SK-N-SH (cell line): ENCODE results near the gene NPFFR1. TPM values are rescaled to one million over a fixed set of nuclear protein-coding genes. Genes with fewer than 3 reads are reported as not detected.

Experiments used
- CTCF ChIA-PET: fragments of 300-600, 350-600 bp; formaldehyde crosslinking; extraction: SDS; loops from one replicate; lab custom pipeline; 2021; lab: Yijun Ruan, JAX
- POLR2A ChIA-PET: fragments of 350-600 bp; sonication (Branson Sonifier 250); formaldehyde crosslinking; extraction: SDS; loops from one replicate; lab custom pipeline; 2020; ENCODE audit warnings: antibody characterized with exemption, inconsistent platforms; lab: Yijun Ruan, JAX
- DNase-seq: peaks from one replicate; pipeline ENCODE4 v3.0.0; 2012
- H2AFZ ChIP-seq: fragments of 200-600 bp; sonication (generic); 2 replicates; pipeline ENCODE4 v1.8.1; 2016; ENCODE audit warnings: antibody characterized with exemption, mild to moderate bottlenecking, low read depth
- H3F3A ChIP-seq: fragments of 200-600 bp; sonication (generic); replicated peaks from 2 replicates; pipeline ENCODE3; 2016; ENCODE audit warnings: antibody characterized with exemption, mild to moderate bottlenecking; ENCODE audit not compliant: insufficient read depth
- H3K27ac ChIP-seq, 2 experiments: fragments of 200-500 bp in 1 of 2; fragments of 200-600 bp in 1 of 2; sonication (Bioruptor generic) in 1 of 2; sonication (generic), shearing (Covaris generic) in 1 of 2; 2 replicates each; pipeline versions ENCODE4 v1.5.1 to v1.6.1; 2014 to 2016; ENCODE audit warnings: low read depth in 2 of 2, inconsistent platforms in 1 of 2, low read length in 1 of 2, mild to moderate bottlenecking in 1 of 2, mixed read lengths in 1 of 2
- H3K27me3 ChIP-seq: fragments of 200-600 bp; sonication (generic), shearing (Covaris generic); 2 replicates; pipeline ENCODE4 v1.6.1; 2016; ENCODE audit warnings: mixed run types; ENCODE audit not compliant: insufficient read depth
- H3K36me3 ChIP-seq, 2 experiments: fragments of 200-500 bp in 1 of 2; fragments of 200-600 bp in 1 of 2; sonication (Bioruptor generic) in 1 of 2; sonication (generic) in 1 of 2; replicated peaks in 1 of 2; 2 replicates each; pipeline versions ENCODE3 to v1.5.1; 2014 to 2016; ENCODE audit warnings: low read length in 1 of 2, mild to moderate bottlenecking in 1 of 2; ENCODE audit not compliant: insufficient read depth in 2 of 2, control insufficient read depth in 1 of 2
- H3K4me1 ChIP-seq, 2 experiments: fragments of 200-500 bp in 1 of 2; fragments of 200-600 bp in 1 of 2; sonication (Bioruptor generic) in 1 of 2; sonication (generic), shearing (Covaris generic) in 1 of 2; 2 replicates each; pipeline versions ENCODE4 v1.5.1 to v1.6.1; 2014 to 2016; ENCODE audit warnings: low read depth in 1 of 2, low read length in 1 of 2, mixed run types in 1 of 2; ENCODE audit not compliant: insufficient read depth in 2 of 2, control insufficient read depth in 1 of 2
- H3K4me2 ChIP-seq: fragments of 200-600 bp; sonication (generic), shearing (Covaris generic); 2 replicates; pipeline ENCODE4 v1.6.1; 2017; ENCODE audit warnings: mixed run types
- H3K4me3 ChIP-seq, 2 experiments: fragments of 200-500 bp in 1 of 2; fragments of 200-600 bp in 1 of 2; sonication (Bioruptor generic) in 1 of 2; sonication (generic), shearing (Covaris generic) in 1 of 2; 2 replicates each; pipeline versions ENCODE4 v1.5.1 to v1.8.1; 2014 to 2016; ENCODE audit warnings: low read depth in 2 of 2, inconsistent platforms in 1 of 2, low read length in 1 of 2, mild to moderate bottlenecking in 1 of 2, mixed read lengths in 1 of 2, moderate library complexity in 1 of 2
- H3K79me2 ChIP-seq: fragments of 200-600 bp; sonication (generic); 2 replicates; pipeline ENCODE4 v1.8.1; 2017; ENCODE audit warnings: mild to moderate bottlenecking; ENCODE audit not compliant: insufficient read depth
- H3K9ac ChIP-seq: fragments of 200-600 bp; sonication (generic); 2 replicates; pipeline ENCODE4 v1.6.1; 2017; ENCODE audit warnings: mixed run types
- H3K9me2 ChIP-seq: fragments of 200-600 bp; sonication (generic); 2 replicates; pipeline ENCODE4 v1.6.1; 2017; ENCODE audit warnings: mixed run types
- H3K9me3 ChIP-seq: fragments of 200-600 bp; sonication (generic); 2 replicates; pipeline ENCODE4 v1.6.1; 2017; ENCODE audit warnings: mixed run types, mild to moderate bottlenecking, moderate library complexity
- H4K20me1 ChIP-seq: fragments of 200-600 bp; sonication (generic); 2 replicates; pipeline ENCODE4 v1.6.1; 2017; ENCODE audit warnings: mild to moderate bottlenecking, mixed run types; ENCODE audit not compliant: insufficient read depth
- EP300 ChIP-seq, 2 experiments: IDR thresholded peaks; 2 replicates each; pipeline versions ENCODE4 v1.4.0 to v1.6.1; 2012; ENCODE audit warnings: borderline replicate concordance in 1 of 2, low read depth in 1 of 2, low read length in 1 of 2
- FOXJ3 ChIP-seq: sonication (generic); formaldehyde crosslinking; IDR thresholded peaks from 2 replicates; pipeline ENCODE4 v1.5.1; 2020; ENCODE audit warnings: mild to moderate bottlenecking, missing genetic modification reagents
- FOXM1 ChIP-seq: IDR thresholded peaks from 2 replicates; pipeline ENCODE4 v1.4.0; 2012; ENCODE audit warnings: low read depth, mild to moderate bottlenecking
- GATA2 ChIP-seq: sonication (generic); formaldehyde crosslinking; IDR thresholded peaks from 2 replicates; pipeline ENCODE4 v1.5.0; 2020; ENCODE audit warnings: mild to moderate bottlenecking, missing genetic modification reagents
- JUND ChIP-seq: IDR thresholded peaks from 2 replicates; pipeline ENCODE4 v1.4.0; 2012
- MEF2A ChIP-seq: IDR thresholded peaks from 2 replicates; pipeline ENCODE4 v1.4.0; 2012; ENCODE audit warnings: low read depth, borderline replicate concordance
- NFIC ChIP-seq: IDR thresholded peaks from 2 replicates; pipeline ENCODE4 v1.4.0; 2012; ENCODE audit warnings: borderline replicate concordance
- NRF1 ChIP-seq: IDR thresholded peaks from 2 replicates; pipeline ENCODE4 v1.6.1; 2012; ENCODE audit warnings: low read depth, mild to moderate bottlenecking, low read length
- PBX3 ChIP-seq: IDR thresholded peaks from 2 replicates; pipeline ENCODE4; 2012
- POLR2AphosphoS5 ChIP-seq: IDR thresholded peaks from 2 replicates; pipeline ENCODE4 v1.6.1; 2012; ENCODE audit warnings: low read depth, low read length
- RCOR1 ChIP-seq: fragments of 150-350 bp; IDR thresholded peaks from 2 replicates; pipeline ENCODE4 v1.6.1; 2017; ENCODE audit warnings: antibody characterized with exemption, low read length
- RXRA ChIP-seq: IDR thresholded peaks from 2 replicates; pipeline ENCODE4 v1.4.0; 2012; ENCODE audit warnings: low read depth, mild to moderate bottlenecking, borderline replicate concordance
- SIN3A ChIP-seq: IDR thresholded peaks from 2 replicates; pipeline ENCODE4 v1.6.1; 2012; ENCODE audit warnings: low read depth, mild to moderate bottlenecking, low read length, moderate library complexity, borderline replicate concordance
- TAF1 ChIP-seq: IDR thresholded peaks from 2 replicates; pipeline ENCODE4 v1.6.1; 2012; ENCODE audit warnings: low read depth, mild to moderate bottlenecking, low read length, moderate library complexity, borderline replicate concordance
- ZBTB33 ChIP-seq: IDR thresholded peaks from 2 replicates; pipeline ENCODE4 v1.4.0; 2012; ENCODE audit warnings: low read depth, borderline replicate concordance
- WGBS: methylation state at CpG from one replicate; pipeline ENCODE4 v1.1.6; 2017; ENCODE audit warnings: low lambda C conversion rate; 5-methylcytosine and 5-hydroxymethylcytosine counted together
- polyA plus RNA-seq, 3 experiments: library from polyadenylated mRNA; depleted of rRNA; stranded (reverse); fragments of >200 nt; gene quantifications; 2 replicates each; pipeline ENCODE4 v1.2.3, GENCODE V29; 2012
- TF ChIP-seq, protein P1 (sequence below): fragments of 150-350 bp; IDR thresholded peaks from 2 replicates; pipeline ENCODE4 v1.6.1; 2017; ENCODE audit warnings: antibody characterized with exemption, low read length, low read depth, borderline replicate concordance

The NPFFR1 gene
- polyA plus RNA-seq, 1 of the 3 experiments (the other 2 are of a cell fraction) = not detected

GRCh38 chr10:70300908-70301597 lies 17.2 kb upstream of the NPFFR1 start:
- DNase-seq = no peak
- POLR2A ChIA-PET = no interaction called here
- peaks cover 7% of the 10 kb centered on the region for H3F3A ChIP-seq
- no peak overlapping the region for H3K9ac ChIP-seq
- no peak overlapping the region for H2AFZ ChIP-seq
- no peaks in the 10 kb centered on the region for H3K9me2 ChIP-seq
- CTCF ChIA-PET = interaction anchor here (1.9 to 2.2 kb wide), 2 partner anchors 28 to 63 kb away, joined by 5 to 7 read pairs; no protein-coding TSS in a partner anchor
- no peaks in the 10 kb centered on the region for H3K79me2 ChIP-seq
- H3K36me3 ChIP-seq = no peaks in the 10 kb centered on the region
- TF ChIP-seq JUND = no peak
- no peak for TF ChIP-seq NRF1
- no peak for TF ChIP-seq EP300 (IDR thresholded peaks at IDR 0.05; ENCODE audit: borderline replicate concordance in 1 of 2, low read depth in 1 of 2, low read length in 1 of 2)
- no peak for TF ChIP-seq RCOR1
- TF ChIP-seq FOXJ3 (CRISPR knock-in tag) = no peak
- no peak for TF ChIP-seq RXRA
- no peak for TF ChIP-seq GATA2 (CRISPR knock-in tag)
- TF ChIP-seq NFIC = no peak
- TF ChIP-seq SIN3A = no peak
- no peak for TF ChIP-seq PBX3
- no peak for TF ChIP-seq POLR2AphosphoS5
- no peak for TF ChIP-seq MEF2A
- TF ChIP-seq TAF1 = no peak
- TF ChIP-seq, protein P1, sequence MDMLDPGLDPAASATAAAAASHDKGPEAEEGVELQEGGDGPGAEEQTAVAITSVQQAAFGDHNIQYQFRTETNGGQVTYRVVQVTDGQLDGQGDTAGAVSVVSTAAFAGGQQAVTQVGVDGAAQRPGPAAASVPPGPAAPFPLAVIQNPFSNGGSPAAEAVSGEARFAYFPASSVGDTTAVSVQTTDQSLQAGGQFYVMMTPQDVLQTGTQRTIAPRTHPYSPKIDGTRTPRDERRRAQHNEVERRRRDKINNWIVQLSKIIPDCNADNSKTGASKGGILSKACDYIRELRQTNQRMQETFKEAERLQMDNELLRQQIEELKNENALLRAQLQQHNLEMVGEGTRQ = no peak
- no peak for TF ChIP-seq FOXM1
- no peak for TF ChIP-seq ZBTB33
- WGBS = 98% methylated on average over 15 of the region's 19 CpGs
- no peak overlapping the region for H3K4me3 ChIP-seq
- no peaks in the 10 kb centered on the region for H3K27me3 ChIP-seq
- H3K4me1 ChIP-seq = peaks cover 6 to 13% of the 10 kb centered on the region in 2 experiments; a peak in 1 of 4 replicates
- H3K27ac ChIP-seq = no peak overlapping the region
- H3K9me3 ChIP-seq = no peaks in the 10 kb centered on the region
- no peaks in the 10 kb centered on the region for H4K20me1 ChIP-seq
- H3K4me2 ChIP-seq = no peak overlapping the region
